Skin of body (tissue), 2 donors: ENCODE measurements around the gene NFS1. TPM values are rescaled to one million over a fixed set of nuclear protein-coding genes. Genes with fewer than 3 reads are reported as not detected.

Experiments used
- small RNA-seq: library from RNA; depleted of rRNA; stranded (forward); fragments of <200 nt; gene quantifications from one replicate; pipeline ENCODE3, GENCODE V24; 2014; ENCODE audit warnings: low replicate concordance
- total RNA-seq: library from RNA; depleted of rRNA; stranded (reverse); fragments of >200 nt; gene quantifications from one replicate; pipeline ENCODE4 v1.2.3, GENCODE V29; 2014

Gene NFS1
- total RNA-seq, 1 donor from 2014 or later, result 18.9 TPM

Small RNAs within 50 kb of the gene (small RNA-seq; reads per million reads assigned to genes)
- gene RNU6-759P, result not detected

Other genes starting within 250 kb of the NFS1 start
- 23.1 TPM for gene CEP250, start 243.8 kb downstream of the NFS1 start, total RNA-seq
- gene C20orf173, start 169.7 kb downstream of the NFS1 start, total RNA-seq, result not detected
- 164 TPM for gene ERGIC3, start 157.3 kb downstream of the NFS1 start, total RNA-seq
- gene SPAG4, start 83.5 kb downstream of the NFS1 start, total RNA-seq, result not detected
- gene CPNE1, start 34.5 kb downstream of the NFS1 start, total RNA-seq, result 81.2 TPM
- 39.2 TPM for gene RBM12, start 34.5 kb downstream of the NFS1 start, total RNA-seq
- 102 TPM for gene ROMO1, start 53 bp upstream of the NFS1 start, total RNA-seq
- 429 TPM for gene RBM39, start 42.9 kb upstream of the NFS1 start, total RNA-seq
- 25.4 TPM for gene PHF20, start 72.7 kb upstream of the NFS1 start, total RNA-seq